ENCODE data around the gene EYS.

DNA sequence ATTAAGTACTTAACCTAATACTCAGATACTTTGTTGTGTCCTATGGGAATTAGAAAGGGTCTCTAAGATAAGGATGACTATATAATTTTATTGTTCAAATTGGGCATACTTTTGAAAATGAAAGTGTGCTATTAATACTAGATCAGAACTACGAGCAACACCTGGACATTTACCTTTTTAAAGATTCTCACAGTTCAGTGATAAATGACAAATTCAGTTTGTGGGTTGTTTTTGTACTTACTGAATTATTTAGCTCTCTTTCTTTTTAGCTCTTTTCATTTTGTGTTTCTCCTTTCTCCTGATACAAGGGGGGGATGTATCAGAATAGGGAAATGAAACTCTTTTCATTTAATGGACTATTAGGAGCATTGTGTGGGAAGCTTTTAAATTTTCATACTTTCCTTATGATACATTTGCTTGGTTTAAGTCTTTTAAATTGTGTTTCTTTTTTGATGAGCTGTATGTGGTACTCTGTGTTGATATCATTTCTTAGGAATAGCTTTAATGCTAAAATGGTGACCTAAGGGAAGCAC lies 2023.9 kb downstream of the EYS start:
- TF ChIP-seq, protein P1, sequence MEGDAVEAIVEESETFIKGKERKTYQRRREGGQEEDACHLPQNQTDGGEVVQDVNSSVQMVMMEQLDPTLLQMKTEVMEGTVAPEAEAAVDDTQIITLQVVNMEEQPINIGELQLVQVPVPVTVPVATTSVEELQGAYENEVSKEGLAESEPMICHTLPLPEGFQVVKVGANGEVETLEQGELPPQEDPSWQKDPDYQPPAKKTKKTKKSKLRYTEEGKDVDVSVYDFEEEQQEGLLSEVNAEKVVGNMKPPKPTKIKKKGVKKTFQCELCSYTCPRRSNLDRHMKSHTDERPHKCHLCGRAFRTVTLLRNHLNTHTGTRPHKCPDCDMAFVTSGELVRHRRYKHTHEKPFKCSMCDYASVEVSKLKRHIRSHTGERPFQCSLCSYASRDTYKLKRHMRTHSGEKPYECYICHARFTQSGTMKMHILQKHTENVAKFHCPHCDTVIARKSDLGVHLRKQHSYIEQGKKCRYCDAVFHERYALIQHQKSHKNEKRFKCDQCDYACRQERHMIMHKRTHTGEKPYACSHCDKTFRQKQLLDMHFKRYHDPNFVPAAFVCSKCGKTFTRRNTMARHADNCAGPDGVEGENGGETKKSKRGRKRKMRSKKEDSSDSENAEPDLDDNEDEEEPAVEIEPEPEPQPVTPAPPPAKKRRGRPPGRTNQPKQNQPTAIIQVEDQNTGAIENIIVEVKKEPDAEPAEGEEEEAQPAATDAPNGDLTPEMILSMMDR (IDR thresholded peaks at IDR 0.05) = no peak
- no peak for TF ChIP-seq POLR2AphosphoS5 (IDR thresholded peaks at IDR 0.05)
